22Rv1 (cell line): ENCODE results near the gene PANX2.
"Not testable (repeated sequence)": the region's sequence is repeated elsewhere in the genome, so short reads cannot be mapped to it uniquely, and the experiment has no call there.

Source experiments
- ZFX ChIP-seq: fragments of 450-650 bp; IDR thresholded peaks from 2 replicates; pipeline ENCODE4 v1.6.1; 2017; ENCODE audit warnings: antibody characterized with exemption, borderline replicate concordance
- TF ChIP-seq, protein P1 (sequence below): fragments of 450-650 bp; IDR thresholded peaks from 2 replicates; pipeline ENCODE4 v1.5.1; 2017; ENCODE audit warnings: mild to moderate bottlenecking

DNA sequence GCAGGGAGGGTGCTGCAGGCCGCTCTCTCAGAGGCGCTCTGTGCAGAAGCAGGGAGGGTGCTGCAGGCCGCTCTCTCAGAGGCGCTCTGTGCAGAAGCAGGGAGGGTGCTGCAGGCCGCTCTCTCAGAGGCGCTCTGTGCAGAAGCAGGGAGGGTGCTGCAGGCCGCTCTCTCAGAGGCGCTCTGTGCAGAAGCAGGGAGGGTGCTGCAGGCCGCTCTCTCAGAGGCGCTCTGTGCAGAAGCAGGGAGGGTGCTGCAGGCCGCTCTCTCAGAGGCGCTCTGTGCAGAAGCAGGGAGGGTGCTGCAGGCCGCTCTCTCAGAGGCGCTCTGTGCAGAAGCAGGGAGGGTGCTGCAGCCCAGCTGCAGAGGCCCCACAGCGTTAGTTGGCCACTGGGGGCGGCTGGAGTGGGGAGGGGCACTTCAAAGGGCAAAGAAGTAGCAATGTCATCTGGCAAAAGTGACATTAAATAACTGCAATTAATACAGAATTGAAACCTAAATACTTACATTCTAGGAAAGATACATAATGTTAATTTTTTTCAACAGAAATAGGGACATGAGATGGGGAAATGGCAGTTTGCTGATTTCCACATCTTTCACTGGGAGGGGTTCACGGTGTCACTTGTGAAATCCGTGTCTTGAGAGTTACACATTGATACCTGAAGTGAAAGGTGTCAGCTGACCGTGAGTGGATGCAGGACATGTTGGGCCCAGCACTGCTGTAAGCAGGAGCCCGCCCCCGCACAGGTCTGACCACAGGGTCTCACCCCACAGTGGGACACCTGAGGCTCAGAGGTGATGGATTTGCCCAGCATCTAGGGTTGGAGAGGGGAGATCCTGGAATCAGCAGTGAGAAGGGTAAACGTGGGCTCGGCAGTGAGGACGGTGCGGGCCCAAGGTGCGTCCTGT is 23.0 kb upstream of the PANX2 start:
- TF ChIP-seq, protein P1, sequence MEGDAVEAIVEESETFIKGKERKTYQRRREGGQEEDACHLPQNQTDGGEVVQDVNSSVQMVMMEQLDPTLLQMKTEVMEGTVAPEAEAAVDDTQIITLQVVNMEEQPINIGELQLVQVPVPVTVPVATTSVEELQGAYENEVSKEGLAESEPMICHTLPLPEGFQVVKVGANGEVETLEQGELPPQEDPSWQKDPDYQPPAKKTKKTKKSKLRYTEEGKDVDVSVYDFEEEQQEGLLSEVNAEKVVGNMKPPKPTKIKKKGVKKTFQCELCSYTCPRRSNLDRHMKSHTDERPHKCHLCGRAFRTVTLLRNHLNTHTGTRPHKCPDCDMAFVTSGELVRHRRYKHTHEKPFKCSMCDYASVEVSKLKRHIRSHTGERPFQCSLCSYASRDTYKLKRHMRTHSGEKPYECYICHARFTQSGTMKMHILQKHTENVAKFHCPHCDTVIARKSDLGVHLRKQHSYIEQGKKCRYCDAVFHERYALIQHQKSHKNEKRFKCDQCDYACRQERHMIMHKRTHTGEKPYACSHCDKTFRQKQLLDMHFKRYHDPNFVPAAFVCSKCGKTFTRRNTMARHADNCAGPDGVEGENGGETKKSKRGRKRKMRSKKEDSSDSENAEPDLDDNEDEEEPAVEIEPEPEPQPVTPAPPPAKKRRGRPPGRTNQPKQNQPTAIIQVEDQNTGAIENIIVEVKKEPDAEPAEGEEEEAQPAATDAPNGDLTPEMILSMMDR: not testable (repeated sequence)
- TF ChIP-seq ZFX: not testable (repeated sequence)
